NCI-H345 (cell line): ENCODE data around the gene CD9.
A peak's percentile ranks its signal among the peaks of the same experiment; 100 is the strongest.
"Not testable (repeated sequence)": the region's sequence is repeated elsewhere in the genome, so short reads cannot be mapped to it uniquely, and the experiment has no call there.

ENCODE experiments used
- DNase-seq: peaks from one replicate; lab custom pipeline; 2025; lab: John Stamatoyannopoulos, UW

Gene CD9

GRCh38 chr12:6199531-6200255 lies 507 bp upstream of the CD9 start:
- no peak for DNase-seq

GRCh38 chr12:6201213-6201608 lies 1.0 kb downstream of the CD9 start:
- DNase-seq: peak; percentile 31

GRCh38 chr12:6201826-6202225 lies 1.6 kb downstream of the CD9 start:
- no peak for DNase-seq

- no peak for DNase-seq
These were observed 2.1 kb downstream of the CD9 start for GRCh38 chr12:6202304-6202703.

GRCh38 chr12:6202846-6203245 lies 2.6 kb downstream of the CD9 start:
- no peak for DNase-seq

GRCh38 chr12:6203601-6204000 lies 3.4 kb downstream of the CD9 start:
- no peak for DNase-seq

GRCh38 chr12:6204533-6205143 lies 4.4 kb downstream of the CD9 start:
- DNase-seq: no peak

- no peak for DNase-seq
These were observed 4.9 kb downstream of the CD9 start for GRCh38 chr12:6205144-6205539.

- no peak for DNase-seq
These were observed 5.6 kb downstream of the CD9 start for GRCh38 chr12:6205761-6206160.

- no peak for DNase-seq
These were observed 6.1 kb downstream of the CD9 start for GRCh38 chr12:6206327-6206726.

- no peak for DNase-seq
These were observed 7.2 kb downstream of the CD9 start for GRCh38 chr12:6207259-6207925.

- DNase-seq: no peak
These were observed 7.9 kb downstream of the CD9 start for GRCh38 chr12:6208130-6208529.

- not testable (repeated sequence) for DNase-seq
These were observed 9.2 kb downstream of the CD9 start for GRCh38 chr12:6209428-6209827.

GRCh38 chr12:6211421-6211869 lies 11.2 kb downstream of the CD9 start:
- no peak for DNase-seq

- DNase-seq: no peak
These were observed 11.9 kb downstream of the CD9 start for GRCh38 chr12:6212086-6212485.

- no peak for DNase-seq
These were observed 13.8 kb downstream of the CD9 start for GRCh38 chr12:6213969-6214368.

GRCh38 chr12:6214633-6215032 lies 14.4 kb downstream of the CD9 start:
- no peak for DNase-seq

- no peak for DNase-seq
These were observed 15.1 kb downstream of the CD9 start for GRCh38 chr12:6215120-6215807.

- no peak for DNase-seq
These were observed 15.8 kb downstream of the CD9 start for GRCh38 chr12:6215932-6216494.

- DNase-seq: no peak
These were observed 16.4 kb downstream of the CD9 start for GRCh38 chr12:6216581-6216980.

- DNase-seq: no peak
These were observed 18.2 kb downstream of the CD9 start for GRCh38 chr12:6218347-6218925.

- DNase-seq: no peak
These were observed 19.8 kb downstream of the CD9 start for GRCh38 chr12:6219980-6220379.
